Thyroid gland (tissue), 4 donors: ENCODE results near the gene ABHD4. TPM values are rescaled to one million over a fixed set of nuclear protein-coding genes. Genes with fewer than 3 reads are reported as not detected.

Experiments
- DNase-seq, 2 donors: peaks; one replicate each; pipeline ENCODE4 v3.0.0-alpha.2; 2019
- H3K27ac ChIP-seq, 3 donors: fragments of 200-600 bp; sonication (generic); 1 replicate in 2 of 3; 2 replicates in 1 of 3; pipeline ENCODE4 v1.5.1; 2016 to 2019; ENCODE audit warnings: mild to moderate bottlenecking in 1 of 3, moderate library complexity in 1 of 3
- H3K27me3 ChIP-seq: fragments of 200-600 bp; sonication (generic); one replicate; pipeline ENCODE4 v1.5.1; 2019
- H3K36me3 ChIP-seq, 2 donors: fragments of 200-600 bp; sonication (generic); one replicate each; pipeline ENCODE4 v1.5.1; 2016 to 2019
- H3K4me1 ChIP-seq, 2 donors: fragments of 200-600 bp; sonication (generic); one replicate each; pipeline ENCODE4 v1.5.1; 2017 to 2019
- H3K4me3 ChIP-seq, 3 donors: fragments of 200-600 bp; sonication (generic); replicated peaks in 1 of 3; 1 replicate in 2 of 3; 2 replicates in 1 of 3; pipeline ENCODE4 v1.5.1; 2016; ENCODE audit warnings: mild to moderate bottlenecking in 1 of 3
- H3K9me3 ChIP-seq: fragments of 200-600 bp; sonication (generic); one replicate; pipeline ENCODE4 v1.5.1; 2017
- POLR2A ChIP-seq, 2 donors: fragments of 450-650 bp; IDR thresholded peaks; one replicate each; pipeline ENCODE4 v1.6.1; 2017; ENCODE audit warnings: antibody characterized with exemption in 2 of 2, mild to moderate bottlenecking in 2 of 2, moderate library complexity in 1 of 2
- WGBS, 2 donors: methylation state at CpG; one replicate each; pipeline ENCODE4 v1.1.5; 2017; 5-methylcytosine and 5-hydroxymethylcytosine counted together
- intact Hi-C: fragments of 100-400 bp; cut with DNase I; formaldehyde crosslinking; loops from one replicate; pipeline ENCODE4 v1.15.1; 2023
- total RNA-seq, 4 donors: library from RNA; depleted of rRNA; stranded (reverse); fragments of >200 nt; gene quantifications; one replicate each; pipeline ENCODE4 v1.2.3, GENCODE V29; 2016
- TF ChIP-seq, protein P1 (sequence below), 6 experiments: fragments of 200-600 bp in 3 of 6; fragments of 450-650 bp in 3 of 6; sonication (generic) in 3 of 6; IDR thresholded peaks; one replicate each; pipeline ENCODE4 v1.5.1; 2016 to 2019; ENCODE audit warnings: antibody characterized with exemption in 6 of 6, mild to moderate bottlenecking in 2 of 6, inconsistent platforms in 1 of 6, moderate library complexity in 1 of 6

ABHD4 gene
- total RNA-seq, 4 donors from 2014 or later = 31.5 to 66.4 (median 53.7) TPM

- intact Hi-C loops = no loop called here
- WGBS, 2 donors = 78 to 85% methylated on average over 6 of the region's 6 CpGs
- Histone ChIP-seq H3K27me3 (no peaks in the 10 kb centered on the region), H3K4me3 (no peak overlapping the region), H3K27ac (peak overlapping the region in 1 of 3 donors; percentile 93), H3K9me3 (no peaks in the 10 kb centered on the region), H3K4me1 (peaks cover 11 to 19% of the 10 kb centered on the region in 2 donors), H3K36me3 (peaks cover 6 to 8% of the 10 kb centered on the region in 2 donors)
- DNase-seq = no peak
- no peak for TF ChIP-seq POLR2A (IDR thresholded peaks at IDR 0.05)
- TF ChIP-seq, protein P1, sequence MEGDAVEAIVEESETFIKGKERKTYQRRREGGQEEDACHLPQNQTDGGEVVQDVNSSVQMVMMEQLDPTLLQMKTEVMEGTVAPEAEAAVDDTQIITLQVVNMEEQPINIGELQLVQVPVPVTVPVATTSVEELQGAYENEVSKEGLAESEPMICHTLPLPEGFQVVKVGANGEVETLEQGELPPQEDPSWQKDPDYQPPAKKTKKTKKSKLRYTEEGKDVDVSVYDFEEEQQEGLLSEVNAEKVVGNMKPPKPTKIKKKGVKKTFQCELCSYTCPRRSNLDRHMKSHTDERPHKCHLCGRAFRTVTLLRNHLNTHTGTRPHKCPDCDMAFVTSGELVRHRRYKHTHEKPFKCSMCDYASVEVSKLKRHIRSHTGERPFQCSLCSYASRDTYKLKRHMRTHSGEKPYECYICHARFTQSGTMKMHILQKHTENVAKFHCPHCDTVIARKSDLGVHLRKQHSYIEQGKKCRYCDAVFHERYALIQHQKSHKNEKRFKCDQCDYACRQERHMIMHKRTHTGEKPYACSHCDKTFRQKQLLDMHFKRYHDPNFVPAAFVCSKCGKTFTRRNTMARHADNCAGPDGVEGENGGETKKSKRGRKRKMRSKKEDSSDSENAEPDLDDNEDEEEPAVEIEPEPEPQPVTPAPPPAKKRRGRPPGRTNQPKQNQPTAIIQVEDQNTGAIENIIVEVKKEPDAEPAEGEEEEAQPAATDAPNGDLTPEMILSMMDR (IDR thresholded peaks at IDR 0.05) = no peak
These were observed 835 bp upstream of the ABHD4 start for GRCh38 chr14:22597265-22597664.

- peak overlapping the region; percentile 91 to 94 (median 93) for H3K27ac ChIP-seq
- DNase-seq = no peak
- 10 to 14% methylated on average over 9 of the region's 9 CpGs for WGBS, 2 donors
- peaks cover 11 to 13% of the 10 kb centered on the region in 2 donors for H3K36me3 ChIP-seq
- intact Hi-C loops = no loop called here
- H3K4me3 ChIP-seq = peak overlapping the region; percentile 52 to 91 (median 86)
- H3K9me3 ChIP-seq = no peaks in the 10 kb centered on the region
- TF ChIP-seq POLR2A (IDR thresholded peaks at IDR 0.05) = no peak
- TF ChIP-seq, protein P1 (IDR thresholded peaks at IDR 0.05) = no peak
- H3K4me1 ChIP-seq = peaks cover 11 to 19% of the 10 kb centered on the region in 2 donors
- no peaks in the 10 kb centered on the region for H3K27me3 ChIP-seq
These were observed 365 bp upstream of the ABHD4 start for GRCh38 chr14:22597771-22598098.

- no peaks in the 10 kb centered on the region for H3K27me3 ChIP-seq
- peaks cover 11 to 19% of the 10 kb centered on the region in 2 donors for H3K4me1 ChIP-seq
- peak overlapping the region; percentile 52 to 91 (median 86) for H3K4me3 ChIP-seq
- no peak for TF ChIP-seq POLR2A (IDR thresholded peaks at IDR 0.05)
- TF ChIP-seq, protein P1 (IDR thresholded peaks at IDR 0.05) = peak in 4 of 6 experiments; percentile 29 to 42 (median 36)
- peak; percentile 57 to 71 for DNase-seq
- WGBS, 2 donors = 4% methylated on average over 5 of the region's 5 CpGs
- peak overlapping the region; percentile 91 to 94 (median 93) for H3K27ac ChIP-seq
- no peaks in the 10 kb centered on the region for H3K9me3 ChIP-seq
- intact Hi-C loops = no loop called here
- H3K36me3 ChIP-seq = peaks cover 21 to 22% of the 10 kb centered on the region in 2 donors
These were observed 770 bp downstream of the ABHD4 start for GRCh38 chr14:22598896-22599244.

DNA sequence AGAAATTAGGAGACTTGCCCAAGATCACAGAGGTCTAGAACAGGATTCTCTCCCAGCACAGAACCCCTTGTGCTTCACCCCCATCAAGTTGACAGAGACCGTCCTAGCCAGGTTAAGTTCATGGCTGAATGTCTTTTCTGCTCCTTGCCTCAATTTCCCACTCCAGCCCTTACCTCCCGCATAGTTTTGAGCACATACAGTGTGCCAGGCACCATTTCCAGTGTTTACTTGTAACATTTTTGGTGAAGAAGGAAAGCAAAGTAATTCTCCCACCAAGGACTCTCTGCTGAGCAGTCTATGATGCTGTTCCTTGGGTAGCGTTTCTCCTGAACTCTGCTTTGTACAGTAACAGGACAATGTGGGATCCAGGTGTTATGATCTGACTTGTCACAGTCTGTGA, 1.2 kb downstream of the ABHD4 start:
- intact Hi-C loops = no loop called here
- H3K27ac ChIP-seq = peak overlapping the region; percentile 91 to 94 (median 93)

GRCh38 chr14:22600027-22600426, 1.9 kb downstream of the ABHD4 start:
- H3K4me1 ChIP-seq = peaks cover 11 to 19% of the 10 kb centered on the region in 2 donors
- no peak for DNase-seq
- intact Hi-C loops = no loop called here
- no peaks in the 10 kb centered on the region for H3K9me3 ChIP-seq
- no peaks in the 10 kb centered on the region for H3K27me3 ChIP-seq
- peaks cover 31 to 32% of the 10 kb centered on the region in 2 donors for H3K36me3 ChIP-seq
- no peak overlapping the region for H3K4me3 ChIP-seq
- TF ChIP-seq, protein P1 (IDR thresholded peaks at IDR 0.05) = no peak
- TF ChIP-seq POLR2A (IDR thresholded peaks at IDR 0.05) = no peak
- no peak overlapping the region for H3K27ac ChIP-seq

More for the DNA sequence above, 1.2 kb downstream of the ABHD4 start:
- Histone ChIP-seq H3K36me3 (peaks cover 24 to 26% of the 10 kb centered on the region in 2 donors), H3K4me3 (peak overlapping the region in 2 of 3 donors; percentile 86 to 91), H3K27me3 (no peaks in the 10 kb centered on the region), H3K9me3 (no peaks in the 10 kb centered on the region), H3K4me1 (peaks cover 11 to 19% of the 10 kb centered on the region in 2 donors)
- 72 to 97% methylated on average over 3 of the region's 3 CpGs for WGBS, 2 donors
- TF ChIP-seq POLR2A (IDR thresholded peaks at IDR 0.05) = no peak
- TF ChIP-seq, protein P1 (IDR thresholded peaks at IDR 0.05) = no peak
- no peak for DNase-seq
